Hepatocyte (in vitro differentiated cells): Measurements from ENCODE around the gene EPHB4. TPM values are rescaled to one million over a fixed set of nuclear protein-coding genes. Genes with fewer than 3 reads are reported as not detected.

Experiments
- DNase-seq: peaks from one replicate; pipeline ENCODE4 v3.0.0-alpha.2; 2016; ENCODE audit warnings: low spot score
- H2AFZ ChIP-seq: fragments of 200-600 bp; sonication (generic); 2 replicates; pipeline ENCODE4 v1.6.0; 2016; ENCODE audit warnings: antibody characterized with exemption, mild to moderate bottlenecking
- H3K27ac ChIP-seq: fragments of 200-600 bp; sonication (generic); 2 replicates; pipeline ENCODE4 v1.5.1; 2016; ENCODE audit warnings: mild to moderate bottlenecking
- H3K27me3 ChIP-seq: fragments of 200-600 bp; sonication (generic); 2 replicates; pipeline ENCODE4 v1.6.1; 2016
- H3K36me3 ChIP-seq: fragments of 200-600 bp; sonication (generic); replicated peaks from 2 replicates; pipeline ENCODE4 v1.5.1; 2016; ENCODE audit warnings: low read depth; ENCODE audit not compliant: insufficient read depth
- H3K4me1 ChIP-seq: fragments of 200-600 bp; sonication (generic); 2 replicates; pipeline ENCODE4 v1.5.1; 2016; ENCODE audit warnings: mild to moderate bottlenecking, moderate library complexity; ENCODE audit not compliant: insufficient read depth
- H3K4me2 ChIP-seq: fragments of 200-600 bp; sonication (generic); 2 replicates; pipeline ENCODE4 v1.6.0; 2016
- H3K4me3 ChIP-seq: fragments of 200-600 bp; sonication (generic); 2 replicates; pipeline ENCODE4 v1.5.1; 2016; ENCODE audit warnings: mild to moderate bottlenecking
- H3K79me2 ChIP-seq: fragments of 200-600 bp; sonication (generic); 2 replicates; pipeline ENCODE4 v1.6.0; 2017; ENCODE audit warnings: mild to moderate bottlenecking
- H3K9me2 ChIP-seq: fragments of 200-600 bp; sonication (generic); replicated peaks from 2 replicates; pipeline ENCODE4 v1.6.0; 2017; ENCODE audit warnings: mild to moderate bottlenecking; ENCODE audit not compliant: insufficient read depth
- H3K9me3 ChIP-seq: fragments of 200-600 bp; sonication (generic); 2 replicates; pipeline ENCODE4 v1.5.1; 2016; ENCODE audit warnings: low read depth, mild to moderate bottlenecking
- H4K20me1 ChIP-seq: fragments of 200-600 bp; sonication (generic); 2 replicates; pipeline ENCODE4 v1.6.0; 2016; ENCODE audit warnings: mild to moderate bottlenecking; ENCODE audit not compliant: insufficient read depth, poor library complexity, severe bottlenecking
- CTCF ChIP-seq: fragments of 200-600 bp; sonication (generic); IDR thresholded peaks from 2 replicates; pipeline ENCODE4 v1.5.1; 2016; ENCODE audit warnings: antibody characterized with exemption, mild to moderate bottlenecking; ENCODE audit not compliant: poor library complexity
- EZH2 ChIP-seq: fragments of 200-600 bp; sonication (generic); IDR thresholded peaks from 2 replicates; pipeline ENCODE4 v1.6.1; 2016; ENCODE audit warnings: antibody characterized with exemption, mild to moderate bottlenecking, borderline replicate concordance
- EZH2phosphoT487 ChIP-seq: fragments of 200-600 bp; sonication (generic); IDR thresholded peaks from one replicate; pipeline ENCODE4 v1.6.1; 2018; ENCODE audit warnings: antibody characterized with exemption, mild to moderate bottlenecking, low read depth, moderate library complexity; ENCODE audit not compliant: unreplicated experiment, severe bottlenecking
- whole genome bisulfite sequencing: methylation state at CpG from one replicate; pipeline ENCODE4 v1.1.6; 2016; ENCODE audit warnings: low lambda C conversion rate; ENCODE audit errors: missing lambda C conversion rate; 5-methylcytosine and 5-hydroxymethylcytosine counted together
- polyA plus RNA-seq: library from polyadenylated mRNA; unstranded; fragments of >200 nt; fragmentation: Nextera tagmentation; extraction: Ambion mirVana; gene quantifications from 2 replicates; pipeline ENCODE4 v1.2.1, GENCODE V29; 2016
- total RNA-seq: library from RNA; depleted of rRNA; stranded (reverse); fragments of >200 nt; gene quantifications from 2 replicates; pipeline ENCODE4 v1.2.3, GENCODE V29; 2014

EPHB4 gene
- total and polyA plus RNA-seq, 2 experiments from 2014 or later, result 51.6 to 61.1 TPM

- Histone ChIP-seq H3K27me3 (no peaks in the 10 kb centered on the region), H2AFZ (no peak overlapping the region), H3K4me3 (no peak overlapping the region), H3K9me2 (no peaks in the 10 kb centered on the region), H4K20me1 (no peaks in the 10 kb centered on the region), H3K4me2 (no peak overlapping the region), H3K4me1 (peaks cover 44% of the 10 kb centered on the region), H3K79me2 (no peaks in the 10 kb centered on the region), H3K27ac (no peak overlapping the region), H3K36me3 (no peaks in the 10 kb centered on the region), H3K9me3 (no peaks in the 10 kb centered on the region)
- DNase-seq, result peak; percentile 73
- TF ChIP-seq EZH2phosphoT487 (no peak), CTCF (peak; percentile 64)
- WGBS, result 38% methylated on average over 13 of the region's 14 CpGs
These were observed 28.1 kb downstream of the EPHB4 start for GRCh38 chr7:100799037-100799896.

- Histone ChIP-seq H3K9me3 (no peaks in the 10 kb centered on the region), H3K9me2 (no peaks in the 10 kb centered on the region), H3K79me2 (no peaks in the 10 kb centered on the region), H2AFZ (no peak overlapping the region), H3K4me1 (peaks cover 5% of the 10 kb centered on the region), H3K4me2 (no peak overlapping the region), H3K36me3 (no peaks in the 10 kb centered on the region), H4K20me1 (no peaks in the 10 kb centered on the region), H3K4me3 (no peak overlapping the region), H3K27ac (no peak overlapping the region), H3K27me3 (no peaks in the 10 kb centered on the region)
- TF ChIP-seq EZH2 (no peak), EZH2phosphoT487 (no peak), CTCF (no peak)
- no peak for DNase-seq
- WGBS, result 17% methylated on average over 1 of the region's 3 CpGs
These were observed 32.6 kb downstream of the EPHB4 start for GRCh38 chr7:100794741-100795140.

GRCh38 chr7:100793806-100794660 lies 33.3 kb downstream of the EPHB4 start:
- no peak overlapping the region for H2AFZ ChIP-seq
- H3K9me3 ChIP-seq, result no peaks in the 10 kb centered on the region
- no peaks in the 10 kb centered on the region for H3K4me1 ChIP-seq
- TF ChIP-seq CTCF (no peak), EZH2 (no peak), EZH2phosphoT487 (no peak)
- H3K27me3 ChIP-seq, result no peaks in the 10 kb centered on the region
- H3K4me3 ChIP-seq, result no peak overlapping the region
- no peak overlapping the region for H3K4me2 ChIP-seq
- WGBS, result 65% methylated on average over 18 of the region's 18 CpGs
- no peaks in the 10 kb centered on the region for H3K9me2 ChIP-seq
- no peak for DNase-seq
- no peaks in the 10 kb centered on the region for H3K79me2 ChIP-seq
- H3K27ac ChIP-seq, result no peak overlapping the region
- H3K36me3 ChIP-seq, result no peaks in the 10 kb centered on the region
- H4K20me1 ChIP-seq, result no peaks in the 10 kb centered on the region
